ENCODE results near the gene CNPY1. TPM values are rescaled to one million over a fixed set of nuclear protein-coding genes. Genes with fewer than 3 reads are reported as not detected.
A peak's percentile ranks its signal among the peaks of the same experiment; 100 is the strongest.

Gene CNPY1
- total RNA-seq, 1 donor from 2014 or later, result not detected

- TF ChIP-seq, protein P1, sequence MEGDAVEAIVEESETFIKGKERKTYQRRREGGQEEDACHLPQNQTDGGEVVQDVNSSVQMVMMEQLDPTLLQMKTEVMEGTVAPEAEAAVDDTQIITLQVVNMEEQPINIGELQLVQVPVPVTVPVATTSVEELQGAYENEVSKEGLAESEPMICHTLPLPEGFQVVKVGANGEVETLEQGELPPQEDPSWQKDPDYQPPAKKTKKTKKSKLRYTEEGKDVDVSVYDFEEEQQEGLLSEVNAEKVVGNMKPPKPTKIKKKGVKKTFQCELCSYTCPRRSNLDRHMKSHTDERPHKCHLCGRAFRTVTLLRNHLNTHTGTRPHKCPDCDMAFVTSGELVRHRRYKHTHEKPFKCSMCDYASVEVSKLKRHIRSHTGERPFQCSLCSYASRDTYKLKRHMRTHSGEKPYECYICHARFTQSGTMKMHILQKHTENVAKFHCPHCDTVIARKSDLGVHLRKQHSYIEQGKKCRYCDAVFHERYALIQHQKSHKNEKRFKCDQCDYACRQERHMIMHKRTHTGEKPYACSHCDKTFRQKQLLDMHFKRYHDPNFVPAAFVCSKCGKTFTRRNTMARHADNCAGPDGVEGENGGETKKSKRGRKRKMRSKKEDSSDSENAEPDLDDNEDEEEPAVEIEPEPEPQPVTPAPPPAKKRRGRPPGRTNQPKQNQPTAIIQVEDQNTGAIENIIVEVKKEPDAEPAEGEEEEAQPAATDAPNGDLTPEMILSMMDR (IDR thresholded peaks at IDR 0.05; ENCODE audit: partially characterized antibody, unreplicated experiment), result no peak
- Mint-ChIP-seq H3K27me3 (ENCODE audit: unreplicated experiment) (peaks cover 40% of the 10 kb centered on the region), H3K4me1 (ENCODE audit: low read depth, unreplicated experiment) (peaks cover 10% of the 10 kb centered on the region), H3K4me3 (ENCODE audit: unreplicated experiment) (peak overlapping the region; percentile 7), H3K9me3 (ENCODE audit: unreplicated experiment) (peaks cover 13% of the 10 kb centered on the region), H3K27ac (ENCODE audit: unreplicated experiment) (no peak overlapping the region), H3K36me3 (ENCODE audit: unreplicated experiment) (peaks cover 5% of the 10 kb centered on the region)
- DNase-seq, result no peak
Measured at GRCh38 chr7:155470686-155471638, 75.4 kb downstream of the CNPY1 start.

- H3K27ac Mint-ChIP-seq (ENCODE audit: unreplicated experiment), result no peak overlapping the region
- peaks cover 42% of the 10 kb centered on the region for H3K27me3 Mint-ChIP-seq (ENCODE audit: unreplicated experiment)
- TF ChIP-seq, protein P1 (IDR thresholded peaks at IDR 0.05; ENCODE audit: partially characterized antibody, unreplicated experiment), result no peak
- H3K36me3 Mint-ChIP-seq (ENCODE audit: unreplicated experiment), result peaks cover 5% of the 10 kb centered on the region
- H3K9me3 Mint-ChIP-seq (ENCODE audit: unreplicated experiment), result peaks cover 13% of the 10 kb centered on the region
- peaks cover 10% of the 10 kb centered on the region for H3K4me1 Mint-ChIP-seq (ENCODE audit: low read depth, unreplicated experiment)
- no peak overlapping the region for H3K4me3 Mint-ChIP-seq (ENCODE audit: unreplicated experiment)
- no peak for DNase-seq
Measured at GRCh38 chr7:155470186-155470487, 76.2 kb downstream of the CNPY1 start.

DNA sequence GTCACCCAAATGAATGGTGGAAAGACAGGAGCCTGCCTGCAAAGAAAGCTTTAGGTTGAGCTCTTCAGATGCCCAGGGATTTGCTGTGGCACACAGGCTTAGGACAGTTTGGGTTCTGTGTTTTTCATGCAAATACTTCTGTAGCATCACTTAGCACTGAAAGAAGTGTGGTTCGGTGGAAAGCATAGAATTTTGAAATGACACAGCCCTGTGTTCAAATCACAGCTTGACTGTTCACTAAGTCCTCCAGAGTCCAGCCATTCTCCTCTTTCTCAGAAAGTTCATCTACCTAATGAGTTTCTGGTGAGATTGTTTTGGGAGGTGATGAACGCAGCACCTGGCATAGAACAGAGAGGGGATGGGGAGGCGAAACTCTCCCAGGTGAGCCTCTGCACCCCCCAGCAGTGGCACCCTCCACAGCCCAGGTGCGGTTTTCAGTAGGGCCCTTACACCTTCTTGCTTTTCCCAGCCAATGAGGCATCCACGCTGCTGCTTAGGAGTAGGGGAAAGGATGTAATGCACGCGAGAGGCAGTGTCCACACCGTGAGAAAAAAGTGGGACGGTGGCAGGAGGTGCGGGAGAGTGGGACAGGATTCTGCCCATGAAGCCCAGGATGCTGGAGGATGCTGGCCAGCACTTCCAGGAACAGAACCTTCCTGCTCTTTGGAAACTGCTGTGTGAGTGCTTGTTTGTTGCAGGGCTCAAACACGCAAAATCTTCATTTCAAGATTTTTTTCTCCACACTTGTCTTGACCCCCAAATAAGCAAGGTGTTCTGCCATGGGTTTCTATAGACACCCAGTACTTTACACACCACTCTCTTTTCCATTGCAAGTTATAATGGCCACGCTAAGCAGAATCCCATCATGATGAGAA lies 76.8 kb downstream of the CNPY1 start:
- Mint-ChIP-seq H3K4me3 (ENCODE audit: unreplicated experiment) (no peak overlapping the region), H3K27ac (ENCODE audit: unreplicated experiment) (no peak overlapping the region), H3K36me3 (ENCODE audit: unreplicated experiment) (peaks cover 1% of the 10 kb centered on the region), H3K27me3 (ENCODE audit: unreplicated experiment) (peaks cover 45% of the 10 kb centered on the region), H3K9me3 (ENCODE audit: unreplicated experiment) (peaks cover 13% of the 10 kb centered on the region), H3K4me1 (ENCODE audit: low read depth, unreplicated experiment) (peaks cover 10% of the 10 kb centered on the region)
- DNase-seq, result no peak
- TF ChIP-seq, protein P1 (IDR thresholded peaks at IDR 0.05; ENCODE audit: partially characterized antibody, unreplicated experiment), result no peak

DNA sequence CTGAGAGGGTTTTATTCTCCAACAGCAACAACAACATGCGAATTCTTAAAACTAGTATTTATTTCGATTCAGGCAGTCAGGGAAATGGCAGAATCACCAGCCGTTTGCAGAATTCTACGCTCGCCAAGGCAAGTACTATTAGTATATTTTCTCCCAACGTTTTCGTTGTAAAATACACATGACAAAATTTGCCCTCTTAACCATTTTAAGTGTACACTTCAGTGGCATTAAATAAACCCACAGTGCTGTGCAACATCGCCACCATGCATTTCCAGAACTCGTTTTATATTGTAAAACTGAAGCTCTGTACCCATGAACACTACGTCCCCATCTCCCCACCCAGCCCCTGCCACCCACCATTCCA lies 77.6 kb downstream of the CNPY1 start:
- TF ChIP-seq, protein P1 (IDR thresholded peaks at IDR 0.05; ENCODE audit: partially characterized antibody, unreplicated experiment), result no peak

More for the DNA sequence above, 77.6 kb downstream of the CNPY1 start:
- H3K4me1 Mint-ChIP-seq (ENCODE audit: low read depth, unreplicated experiment), result peaks cover 10% of the 10 kb centered on the region
- H3K36me3 Mint-ChIP-seq (ENCODE audit: unreplicated experiment), result no peaks in the 10 kb centered on the region
- H3K27me3 Mint-ChIP-seq (ENCODE audit: unreplicated experiment), result peaks cover 47% of the 10 kb centered on the region
- H3K9me3 Mint-ChIP-seq (ENCODE audit: unreplicated experiment), result peaks cover 13% of the 10 kb centered on the region
- no peak for DNase-seq
- H3K27ac Mint-ChIP-seq (ENCODE audit: unreplicated experiment), result no peak overlapping the region
- H3K4me3 Mint-ChIP-seq (ENCODE audit: unreplicated experiment), result peak overlapping the region; percentile 46
